PC-9 (cell line): ENCODE data around the gene NBPF12.
"Not testable (repeated sequence)": the region's sequence is repeated elsewhere in the genome, so short reads cannot be mapped to it uniquely, and the experiment has no call there.

Experiments
- EZH2 ChIP-seq: fragments of 200-600 bp; sonication (generic); IDR thresholded peaks from 2 replicates; pipeline ENCODE4 v1.8.0; 2017; ENCODE audit warnings: antibody characterized with exemption, low read depth
- TF ChIP-seq, protein P1 (sequence below): fragments of 200-600 bp; sonication (generic); conservative IDR thresholded peaks from 2 replicates; pipeline ENCODE4 v1.6.1; 2017; ENCODE audit warnings: mixed run types, antibody characterized with exemption, mild to moderate bottlenecking, moderate library complexity

- not testable (repeated sequence) for TF ChIP-seq EZH2
- TF ChIP-seq, protein P1, sequence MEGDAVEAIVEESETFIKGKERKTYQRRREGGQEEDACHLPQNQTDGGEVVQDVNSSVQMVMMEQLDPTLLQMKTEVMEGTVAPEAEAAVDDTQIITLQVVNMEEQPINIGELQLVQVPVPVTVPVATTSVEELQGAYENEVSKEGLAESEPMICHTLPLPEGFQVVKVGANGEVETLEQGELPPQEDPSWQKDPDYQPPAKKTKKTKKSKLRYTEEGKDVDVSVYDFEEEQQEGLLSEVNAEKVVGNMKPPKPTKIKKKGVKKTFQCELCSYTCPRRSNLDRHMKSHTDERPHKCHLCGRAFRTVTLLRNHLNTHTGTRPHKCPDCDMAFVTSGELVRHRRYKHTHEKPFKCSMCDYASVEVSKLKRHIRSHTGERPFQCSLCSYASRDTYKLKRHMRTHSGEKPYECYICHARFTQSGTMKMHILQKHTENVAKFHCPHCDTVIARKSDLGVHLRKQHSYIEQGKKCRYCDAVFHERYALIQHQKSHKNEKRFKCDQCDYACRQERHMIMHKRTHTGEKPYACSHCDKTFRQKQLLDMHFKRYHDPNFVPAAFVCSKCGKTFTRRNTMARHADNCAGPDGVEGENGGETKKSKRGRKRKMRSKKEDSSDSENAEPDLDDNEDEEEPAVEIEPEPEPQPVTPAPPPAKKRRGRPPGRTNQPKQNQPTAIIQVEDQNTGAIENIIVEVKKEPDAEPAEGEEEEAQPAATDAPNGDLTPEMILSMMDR: not testable (repeated sequence)
Observed at GRCh38 chr1:146987502-146987901, 49.4 kb downstream of the NBPF12 start.
